GM21526 (cell line): ENCODE data around the gene SIK3.

Source experiments
- ATAC-seq: cut with Tn5 transposase; IDR thresholded peaks from one replicate; pipeline ENCODE4 v1.9.1; 2021; ENCODE audit warnings: moderate library complexity; ENCODE audit not compliant: unreplicated experiment, low FRiP score

SIK3 gene

DNA sequence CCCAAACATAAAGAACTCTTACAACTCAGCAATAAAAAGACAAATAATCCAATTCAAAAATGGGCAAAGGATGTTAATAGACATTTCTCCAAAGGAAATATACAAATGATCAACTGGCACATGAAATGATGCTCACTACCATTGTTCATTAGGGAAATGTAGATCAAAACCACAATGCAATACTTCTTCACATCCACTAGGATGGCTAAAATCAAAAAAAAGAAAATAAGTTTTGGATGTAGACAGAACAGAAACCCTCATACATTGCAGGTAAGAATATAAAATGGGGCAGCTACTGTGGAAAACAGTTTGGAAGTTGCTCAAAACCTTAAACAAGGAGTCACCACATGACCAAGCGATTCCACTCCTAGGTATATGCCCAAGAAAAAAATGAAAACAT, 16.3 kb downstream of the SIK3 start:
- ATAC-seq: no peak

DNA sequence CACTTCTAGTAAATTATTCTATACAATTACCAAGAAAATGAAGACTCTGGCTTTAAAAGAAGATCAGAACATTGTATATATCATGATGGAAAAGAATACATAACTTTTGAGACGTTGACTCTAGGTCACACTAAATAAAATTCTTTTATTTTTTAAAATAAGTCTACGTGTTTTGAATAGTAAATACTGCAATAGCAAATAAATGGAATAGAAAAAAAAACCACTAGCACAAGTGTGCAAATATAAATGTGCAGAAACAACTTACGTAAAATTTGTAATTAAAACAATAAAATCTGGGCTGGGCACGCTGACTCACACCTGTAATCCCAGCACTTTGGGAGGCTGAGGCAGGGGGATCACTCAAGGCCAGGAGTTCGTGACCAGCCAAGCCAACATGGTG, 17.9 kb downstream of the SIK3 start:
- ATAC-seq: no peak

DNA sequence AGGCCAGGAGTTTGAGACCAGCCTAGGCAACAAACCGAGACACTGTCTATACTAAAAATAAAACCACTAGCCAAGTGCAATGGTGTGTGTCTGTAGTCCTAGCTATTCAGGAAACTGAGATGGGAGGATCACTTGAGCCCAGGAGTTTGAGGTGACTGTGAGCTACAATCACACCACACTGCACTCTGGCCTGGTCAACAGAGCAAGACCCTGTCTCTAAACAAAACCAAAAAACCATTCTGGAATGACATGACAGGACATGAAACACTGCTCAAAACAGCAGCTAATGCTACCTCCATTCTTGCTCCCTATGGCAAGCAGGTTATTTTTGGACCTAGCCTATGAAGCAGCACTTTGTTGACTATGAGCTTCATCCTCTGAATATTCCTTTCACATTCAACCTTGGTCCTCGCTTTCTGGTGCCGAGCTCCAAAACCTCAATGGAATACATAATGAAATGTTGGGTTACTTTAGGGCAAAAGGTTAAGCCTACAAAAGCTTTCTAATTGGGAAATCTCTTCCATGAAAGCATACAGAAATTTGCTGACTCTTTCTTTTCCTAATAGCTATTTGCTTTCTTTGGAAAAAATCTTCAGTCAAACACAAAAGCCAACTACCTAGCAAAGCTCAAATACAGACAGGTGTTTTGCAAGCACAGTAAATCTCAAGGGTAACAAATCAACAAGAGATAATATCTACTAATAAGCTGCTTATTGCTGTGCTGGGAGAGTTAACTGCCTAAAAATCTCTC, 21.1 kb downstream of the SIK3 start:
- no peak for ATAC-seq

DNA sequence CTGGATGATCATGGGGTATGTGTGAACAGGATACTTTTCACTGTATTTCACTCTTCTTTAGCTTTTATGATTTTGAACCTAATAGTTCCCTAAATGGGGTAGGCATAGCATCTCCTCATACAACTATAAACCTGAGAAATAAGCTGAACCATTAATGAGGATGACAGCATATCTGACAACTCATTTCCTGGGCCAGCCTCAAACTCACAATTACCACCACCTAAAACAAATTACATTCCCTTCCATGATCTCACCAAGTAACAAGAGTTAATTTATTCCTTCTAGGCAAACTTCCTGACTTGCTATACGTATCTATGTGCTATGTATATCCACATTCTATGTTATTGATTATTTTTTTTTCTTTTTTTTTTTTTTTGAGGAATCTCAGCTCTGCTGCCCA, 23.0 kb downstream of the SIK3 start:
- ATAC-seq: no peak

DNA sequence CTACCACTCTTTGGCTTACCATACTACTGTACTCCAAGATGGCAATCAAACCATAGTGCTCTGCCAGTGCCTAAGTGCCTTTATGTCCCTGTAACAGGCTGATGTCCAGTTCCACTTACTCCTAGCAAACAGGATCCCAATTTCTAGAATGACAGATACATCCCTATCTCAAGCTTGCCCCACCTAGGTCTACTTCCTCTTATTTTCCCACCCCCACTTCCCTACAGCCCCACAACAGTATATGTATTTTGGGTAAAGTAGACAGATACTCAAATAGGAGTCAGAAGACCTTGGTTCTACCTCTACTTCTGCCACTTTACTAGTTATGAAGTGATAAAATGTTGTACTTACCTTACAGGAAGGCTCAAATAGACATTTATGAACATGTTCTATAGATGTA, 24.1 kb downstream of the SIK3 start:
- ATAC-seq: no peak

DNA sequence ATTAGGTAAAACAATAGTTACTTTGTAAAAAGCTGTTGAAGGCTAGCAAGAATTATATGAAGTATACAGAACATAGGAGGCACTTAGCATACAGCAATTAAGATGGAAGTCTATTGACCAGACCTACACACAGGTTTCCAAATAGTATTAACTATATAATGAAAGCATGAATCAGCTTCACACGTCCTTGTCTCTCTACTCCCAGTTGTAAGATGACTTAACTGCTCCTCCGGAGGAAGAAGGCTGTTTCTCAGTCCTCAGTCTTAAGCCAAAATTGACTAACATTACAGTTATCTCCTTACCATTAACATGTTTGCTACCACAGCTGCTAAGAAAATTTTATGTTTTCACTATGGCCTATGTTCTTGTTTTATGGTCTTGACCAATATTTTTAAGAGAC, 24.7 kb downstream of the SIK3 start:
- no peak for ATAC-seq

DNA sequence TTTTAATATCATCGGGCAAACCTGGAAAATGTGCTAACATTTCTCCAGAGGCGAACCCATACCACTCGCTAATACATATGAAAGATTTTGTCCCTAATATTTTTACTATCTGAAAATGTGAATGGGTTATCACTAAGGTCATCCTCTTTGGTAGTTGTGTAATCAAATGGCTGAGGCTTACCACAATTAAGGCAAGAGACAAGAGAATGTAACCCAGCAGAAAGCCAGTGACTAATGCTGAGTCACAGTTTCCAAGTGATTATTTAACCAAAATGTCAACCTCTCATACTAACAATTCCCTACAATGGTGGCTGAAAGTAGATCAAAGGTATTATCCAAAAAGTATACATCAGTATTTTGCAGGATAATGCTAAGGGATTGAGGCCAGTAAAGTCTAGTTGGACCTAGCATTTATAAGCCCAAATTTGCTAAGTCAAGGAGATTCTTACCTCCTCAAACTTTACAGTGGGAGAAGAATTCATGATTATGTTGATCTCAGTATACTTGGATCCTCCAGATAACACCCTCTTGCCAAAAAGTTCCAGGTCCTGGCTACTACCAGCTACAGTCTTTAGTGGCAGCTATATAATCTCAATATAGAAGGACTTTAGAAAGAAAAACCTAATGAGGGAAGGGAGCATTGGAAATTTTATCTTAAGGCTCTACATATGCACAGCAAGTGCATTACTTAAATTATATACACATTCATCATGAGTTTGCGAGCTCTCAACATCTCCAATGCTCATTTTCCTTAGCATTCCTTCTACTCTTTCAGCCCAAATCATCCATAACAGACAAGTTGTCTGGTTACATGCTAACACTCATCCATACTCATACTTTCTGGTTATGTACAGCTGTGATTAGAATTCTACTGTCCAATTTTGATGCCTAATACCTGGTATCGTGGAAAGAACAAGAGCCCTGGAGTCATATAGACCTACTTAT, 25.4 kb downstream of the SIK3 start:
- no peak for ATAC-seq

DNA sequence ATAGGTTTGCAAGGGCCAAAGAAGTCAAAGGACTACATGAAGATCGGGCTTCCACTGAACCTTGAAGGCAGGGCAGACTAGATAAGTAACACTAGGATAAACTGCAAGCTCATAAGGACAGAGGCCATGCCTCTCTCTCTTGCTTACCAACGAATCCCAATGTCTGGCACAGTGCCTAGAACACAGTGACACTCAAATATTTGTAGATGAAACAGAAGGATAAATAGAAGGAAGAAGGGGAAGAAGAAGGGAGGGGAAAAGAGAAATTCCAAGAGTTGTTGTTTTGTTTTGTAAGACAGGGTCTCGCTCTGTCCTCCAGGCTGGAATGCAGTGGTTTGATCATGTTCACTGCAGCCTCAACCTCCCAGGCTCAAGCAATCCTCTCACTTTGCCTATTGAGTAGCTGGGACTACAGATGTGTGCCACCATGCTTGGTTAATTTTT, 26.9 kb downstream of the SIK3 start:
- no peak for ATAC-seq

DNA sequence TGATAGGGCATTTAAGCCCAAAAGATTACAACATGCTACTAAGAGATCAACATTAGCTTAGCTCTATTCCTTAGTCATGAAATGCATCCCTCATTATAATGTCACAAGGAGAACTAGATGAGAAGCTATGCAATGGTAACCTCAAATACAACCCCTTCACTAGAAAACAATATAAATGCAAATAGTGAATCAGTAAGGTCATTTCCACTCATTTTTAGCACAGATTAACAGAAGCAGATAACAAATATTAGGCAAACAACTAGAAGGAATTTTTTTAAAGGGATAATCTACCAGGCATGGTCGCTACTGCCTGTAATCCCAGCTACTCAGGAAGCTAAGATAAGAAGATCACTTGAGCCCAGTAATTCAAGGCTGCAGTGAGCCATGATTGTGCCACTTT, 28.2 kb downstream of the SIK3 start:
- ATAC-seq: no peak

DNA sequence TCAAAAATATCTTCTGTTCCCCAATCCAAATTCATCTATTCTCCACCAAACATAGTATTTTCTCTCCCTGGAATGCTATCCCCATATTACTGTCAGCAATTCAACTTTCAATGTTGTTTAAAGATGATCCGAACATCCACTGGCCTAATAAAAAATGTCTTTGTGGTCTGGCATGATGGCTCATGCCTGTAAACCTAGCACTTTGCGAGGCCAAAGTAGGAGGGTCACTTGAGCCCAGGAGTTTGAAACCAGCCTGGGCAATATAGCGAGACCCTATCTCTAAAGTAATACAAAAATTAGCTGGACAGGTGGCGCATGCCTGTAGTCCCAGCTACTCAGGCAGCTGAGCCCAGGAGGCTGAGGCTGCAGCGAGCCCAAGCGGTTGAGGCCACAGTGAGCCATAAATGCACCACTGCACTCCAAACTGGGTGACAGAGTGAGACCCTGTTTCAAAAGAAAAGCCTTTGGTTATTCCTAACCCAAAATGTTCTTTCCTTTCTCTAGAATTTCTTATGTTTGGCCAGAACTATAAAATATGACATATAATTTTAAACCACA, 29.8 kb downstream of the SIK3 start:
- ATAC-seq: no peak

DNA sequence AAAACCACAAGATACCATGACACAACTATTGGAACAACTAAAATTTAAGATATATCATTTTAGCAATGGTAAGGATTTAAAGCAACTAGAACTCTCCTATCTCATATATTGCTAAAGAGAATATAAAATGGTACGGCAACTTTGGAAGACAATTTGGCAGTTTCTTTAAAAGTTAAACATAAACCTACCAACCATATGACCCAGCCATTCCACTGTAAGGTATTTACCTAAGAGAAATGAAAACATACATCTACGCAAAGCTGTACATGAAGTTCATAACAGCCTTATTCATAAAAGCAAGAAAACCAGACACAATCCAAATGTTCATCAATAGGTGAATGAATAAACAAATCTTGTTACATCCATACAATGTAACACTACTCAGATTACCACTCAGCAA, 31.3 kb downstream of the SIK3 start:
- no peak for ATAC-seq

DNA sequence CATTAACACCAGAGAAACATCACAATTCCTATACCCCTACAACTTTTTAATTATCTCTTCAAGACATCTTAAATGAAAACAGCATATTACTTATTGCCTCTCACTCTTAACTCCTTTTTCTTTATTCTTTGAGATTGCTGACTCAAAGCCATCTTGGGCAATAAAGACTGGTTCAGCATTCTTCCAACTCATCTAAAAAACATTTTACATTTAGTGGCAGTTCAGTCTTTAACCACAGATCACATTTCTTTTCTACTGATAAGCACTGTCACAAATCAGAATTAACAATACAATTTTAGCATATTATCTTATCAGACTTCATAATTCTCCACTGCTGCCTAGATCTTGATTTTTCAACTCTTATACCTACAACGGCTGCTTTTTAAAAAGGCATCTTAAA, 34.0 kb downstream of the SIK3 start:
- no peak for ATAC-seq

DNA sequence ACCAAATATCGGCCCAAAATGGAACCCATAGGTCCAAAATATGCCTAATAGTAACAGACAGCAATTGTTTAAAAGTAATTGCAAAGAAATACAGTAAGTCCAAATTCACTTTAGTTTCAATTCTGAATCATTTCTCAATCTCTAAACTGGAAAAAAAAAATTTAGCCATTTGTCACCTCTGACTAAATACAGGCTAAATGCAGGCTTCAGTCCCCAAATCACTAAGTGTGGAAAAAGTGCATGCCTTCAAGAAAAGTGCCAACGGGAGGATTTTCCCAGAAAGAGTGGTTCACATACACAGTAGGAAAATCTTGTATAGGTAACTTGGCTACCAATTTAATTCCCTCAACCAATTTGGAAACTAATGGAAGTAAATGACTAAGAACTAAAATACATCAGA, 35.7 kb downstream of the SIK3 start:
- ATAC-seq: no peak

DNA sequence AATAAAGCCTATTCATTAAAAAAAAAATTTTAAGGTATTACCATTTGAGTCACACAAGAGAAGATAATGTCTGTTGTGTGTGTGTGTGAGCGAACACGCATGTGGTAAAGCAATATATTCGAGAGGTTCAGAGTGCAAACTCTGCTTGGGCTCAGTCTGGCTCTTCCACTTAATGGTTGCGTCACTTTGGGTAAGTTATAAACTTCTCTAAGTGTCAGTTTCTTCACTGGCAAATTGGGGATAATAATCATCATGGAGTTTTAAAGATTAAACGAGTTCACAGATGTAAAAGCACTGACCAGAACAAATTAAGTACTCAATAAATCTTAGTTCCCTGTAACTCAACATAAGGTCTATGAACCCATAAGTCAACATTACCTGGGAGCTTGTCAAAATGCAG, 37.0 kb downstream of the SIK3 start:
- ATAC-seq: no peak

DNA sequence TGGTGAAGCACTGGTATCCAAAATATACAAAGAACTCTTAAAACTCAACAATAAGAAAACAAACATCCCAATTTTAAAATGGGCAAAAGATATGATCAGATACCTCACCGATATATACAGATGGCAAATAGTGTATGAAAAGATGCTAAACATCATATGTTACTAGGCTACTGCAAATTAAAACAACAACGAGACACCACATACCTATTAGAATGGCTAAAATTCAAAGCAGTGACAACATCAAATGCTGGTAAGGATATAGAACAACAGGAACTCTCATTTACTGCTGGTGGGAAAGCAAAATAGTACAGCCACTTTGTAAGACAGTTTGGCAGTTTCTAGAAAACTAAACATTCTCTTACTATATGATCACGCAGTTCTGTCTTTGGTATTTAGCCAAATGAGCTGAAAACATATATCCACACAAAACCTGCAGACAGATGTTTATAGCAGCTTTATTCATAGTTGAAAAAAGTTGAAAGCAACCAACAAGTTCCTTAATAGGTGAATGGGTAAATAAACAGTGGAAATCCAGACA, 38.5 kb downstream of the SIK3 start:
- no peak for ATAC-seq

DNA sequence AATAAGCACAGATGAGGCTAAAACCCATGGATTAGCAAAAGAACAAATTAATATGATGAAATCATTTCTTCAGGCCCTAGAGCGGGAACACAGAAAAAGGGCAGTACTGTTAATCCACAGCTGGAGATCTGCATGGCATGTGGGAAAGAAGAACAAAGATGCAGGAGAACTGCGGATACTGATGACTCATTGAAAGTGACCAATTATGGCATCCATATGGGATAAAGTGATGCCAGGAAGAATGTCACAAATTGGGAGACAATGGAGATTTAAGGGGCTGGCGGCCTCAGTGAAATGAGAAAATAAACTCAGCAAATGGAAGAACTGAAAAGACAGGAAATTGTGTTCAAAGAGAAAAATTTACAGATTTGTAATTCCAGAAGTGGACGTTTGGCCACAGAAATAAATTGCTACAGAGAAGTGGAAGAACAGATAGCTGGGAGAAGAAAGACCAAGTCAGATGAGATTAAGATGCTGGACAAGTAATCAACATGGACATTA, 39.4 kb downstream of the SIK3 start:
- no peak for ATAC-seq

DNA sequence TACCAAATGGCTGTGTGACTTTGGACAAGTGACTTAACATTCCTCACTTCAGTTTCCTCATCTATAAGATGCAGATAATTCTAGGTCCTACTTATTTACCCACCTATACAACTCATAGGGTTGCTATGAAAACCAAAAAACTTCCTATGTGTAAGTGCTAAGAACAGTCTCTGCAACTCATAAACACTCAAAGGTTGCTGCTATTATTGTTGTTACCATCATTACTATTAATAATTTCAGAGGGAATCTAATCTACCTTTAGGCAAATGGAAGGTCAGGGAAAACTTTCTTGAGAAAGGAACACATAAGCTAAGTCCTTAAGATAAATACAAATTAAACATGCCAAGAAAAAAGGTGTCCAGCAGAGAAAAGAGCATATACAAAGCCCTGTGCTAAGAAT, 40.5 kb downstream of the SIK3 start:
- no peak for ATAC-seq

DNA sequence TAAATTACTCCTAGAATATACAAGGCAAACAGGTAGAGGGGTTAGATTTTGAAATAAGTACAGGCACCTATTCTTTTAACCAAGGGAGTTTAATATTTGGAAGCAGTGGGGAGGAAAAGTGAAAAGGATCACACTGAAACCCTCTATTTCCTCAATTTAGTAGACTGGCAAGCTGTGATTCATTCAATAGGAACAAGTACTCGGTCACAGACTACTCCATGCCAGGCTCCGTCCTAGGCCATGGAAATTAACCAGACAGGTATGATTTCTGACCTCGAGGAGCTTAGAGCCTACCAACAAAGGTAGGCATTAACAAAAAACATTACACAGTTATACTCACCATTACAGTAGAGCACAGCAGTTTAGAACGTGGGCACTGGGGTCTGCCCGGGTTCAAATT, 40.9 kb downstream of the SIK3 start:
- no peak for ATAC-seq

DNA sequence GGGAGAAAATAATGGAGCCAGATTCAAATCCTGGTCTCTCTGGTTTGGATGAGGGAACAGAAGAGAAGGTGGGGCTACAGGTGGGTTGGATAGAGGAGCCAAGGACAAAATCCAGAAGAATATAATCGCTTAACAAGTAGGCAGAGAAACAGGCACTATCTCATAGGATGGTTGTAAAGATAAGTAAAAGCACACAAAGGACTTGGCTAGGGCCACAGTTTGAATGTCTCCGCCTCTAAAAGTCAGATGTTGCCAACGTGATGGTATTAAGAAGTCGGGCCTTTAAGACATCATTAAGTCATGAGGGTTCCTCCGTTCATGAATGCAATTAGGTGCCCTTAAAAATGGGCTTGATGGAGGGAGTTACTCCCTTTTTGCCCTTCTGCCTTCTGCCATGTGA, 42.8 kb downstream of the SIK3 start:
- no peak for ATAC-seq

DNA sequence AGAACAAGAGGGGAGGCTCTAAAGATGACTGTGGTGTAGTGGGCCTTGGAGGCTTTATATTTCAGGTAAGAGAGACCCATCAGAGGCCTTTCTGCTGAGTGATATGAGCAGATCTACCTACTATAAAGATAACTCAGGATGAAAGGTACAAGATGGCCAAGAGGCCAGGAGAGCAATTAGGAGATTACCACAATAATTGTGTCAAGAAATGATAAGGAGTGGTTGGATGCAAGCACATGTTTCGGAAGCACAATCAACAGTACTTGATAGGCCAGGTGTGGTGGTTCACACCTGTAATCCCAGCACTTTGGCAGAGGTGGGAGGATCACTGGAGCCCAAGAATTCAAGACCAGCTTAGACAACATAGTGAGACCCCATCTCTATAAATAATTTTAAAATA, 43.8 kb downstream of the SIK3 start:
- no peak for ATAC-seq
